Right lobe of liver (tissue), 6 donors: ENCODE data around the gene DUSP28. TPM values are rescaled to one million over a fixed set of nuclear protein-coding genes. Genes with fewer than 3 reads are reported as not detected.

Experiments used
- ATAC-seq, 4 donors: fragments of 200-7000 bp; cut with Tn5 transposase; one replicate each; pipeline ENCODE4 v1.9.1; 2020; ENCODE audit warnings: mild to moderate bottlenecking in 4 of 4, moderate library complexity in 4 of 4
- DNase-seq, 3 donors: peaks; one replicate each; pipeline ENCODE4 v3.0.0-alpha.2; 2020
- H3K27ac ChIP-seq, 3 donors: fragments of 200-600 bp; one replicate each; pipeline ENCODE4 v1.8.0; 2022
- H3K27me3 ChIP-seq, 2 donors: fragments of 200-600 bp; one replicate each; pipeline ENCODE4 v1.8.0; 2022
- H3K36me3 ChIP-seq, 4 donors: fragments of 200-600 bp; sonication (generic) in 1 of 4; one replicate each; pipeline versions ENCODE4 v1.5.1 to v1.8.0; 2017 to 2022; ENCODE audit warnings: control low read depth in 1 of 4
- H3K4me1 ChIP-seq, 4 donors: fragments of 200-600 bp; sonication (generic) in 1 of 4; one replicate each; pipeline versions ENCODE4 v1.5.1 to v1.8.0; 2017 to 2022; ENCODE audit warnings: control low read depth in 1 of 4
- H3K4me3 ChIP-seq, 3 donors: fragments of 200-600 bp; one replicate each; pipeline ENCODE4 v1.8.0; 2022
- H3K9me3 ChIP-seq, 4 donors: fragments of 200-600 bp; sonication (generic) in 1 of 4; one replicate each; pipeline versions ENCODE4 v1.5.1 to v1.8.0; 2017 to 2022; ENCODE audit warnings: control low read depth in 1 of 4
- CTCF ChIP-seq, 4 donors: fragments of 200-600 bp in 3 of 4; fragments of 450-650 bp in 1 of 4; IDR thresholded peaks; one replicate each; pipeline versions ENCODE4 v1.5.1 to v1.8.0; 2016 to 2022; ENCODE audit warnings: antibody characterized with exemption in 4 of 4, mild to moderate bottlenecking in 2 of 4
- POLR2A ChIP-seq: fragments of 450-650 bp; IDR thresholded peaks from one replicate; pipeline ENCODE4 v1.6.1; 2017; ENCODE audit warnings: antibody characterized with exemption, mild to moderate bottlenecking
- WGBS: methylation state at CpG from one replicate; pipeline ENCODE4 v1.1.6; 2018; ENCODE audit warnings: low coverage, low lambda C conversion rate; ENCODE audit not compliant: insufficient coverage; ENCODE audit errors: missing lambda C conversion rate; 5-methylcytosine and 5-hydroxymethylcytosine counted together
- intact Hi-C, 2 donors: fragments of 100-400 bp; cut with DNase I; formaldehyde crosslinking; loops; one replicate each; pipeline versions ENCODE4 v1.11.2 to v1.14.1; 2022
- total RNA-seq, 6 experiments: library from RNA; depleted of rRNA in 2 of 6; stranded (reverse); fragments of >200 nt in 2 of 6; fragmentation: NEBNext Ultra II Directional in 3 of 6; extraction: Animal tissue kit (Norgen Biotek cat#: 25700) in 3 of 6; gene quantifications; one replicate each; pipeline versions ENCODE4 v1.1.0 to v1.2.4, GENCODE V29; 2016 to 2023
- donor health status: DM: no; HTN: yes; CAD: no.
- donor health status: DM: no; HTN: no; CAD: no.
- donor health status: DM: no; HTN: no; CAD: no.
- donor health status: DM: no; HTN: yes; CAD: no.
- donor health status: DM: no; HTN: yes; CAD: no.

The DUSP28 gene
- total RNA-seq, 6 experiments from 2014 or later, result 1.3 to 3.5 (median 2.1) TPM

DNA sequence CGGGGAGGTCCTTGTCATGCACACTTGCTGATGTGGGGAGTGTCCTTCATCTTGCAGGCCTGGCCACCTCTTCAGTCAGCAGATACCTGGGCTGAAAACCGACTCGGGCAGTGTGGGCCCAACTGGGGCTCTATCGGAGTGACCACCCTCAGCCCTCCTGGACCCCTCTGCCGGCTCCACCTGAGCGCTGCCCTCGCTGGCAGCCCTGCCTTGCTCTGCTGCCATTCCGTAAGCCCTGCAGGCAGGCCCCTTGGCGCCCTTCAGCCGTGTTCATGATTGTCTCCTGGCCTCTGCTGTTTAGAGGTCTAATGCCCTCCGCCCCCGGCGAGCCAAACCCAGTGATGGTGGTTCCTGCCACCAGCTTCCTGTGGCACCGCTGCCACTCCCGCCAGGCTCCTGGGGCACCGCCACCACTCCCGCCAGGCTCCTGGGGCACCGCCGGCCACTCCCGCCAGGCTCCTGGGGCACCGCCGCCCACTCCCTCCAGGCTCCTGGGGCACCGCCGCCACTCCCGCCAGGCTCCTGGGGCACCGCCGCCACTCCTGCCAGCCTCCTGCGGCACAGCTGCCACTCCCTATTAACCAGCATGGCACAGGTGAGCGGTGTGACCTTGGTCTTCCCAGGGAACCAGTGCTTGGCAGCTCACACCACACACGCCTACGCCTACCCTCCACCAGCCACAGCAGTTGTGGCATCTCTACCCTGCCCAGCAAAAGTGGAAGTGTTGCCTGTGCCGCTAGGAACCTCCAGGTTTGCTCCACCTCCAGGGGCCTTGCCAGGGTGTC is 42.3 kb downstream of the DUSP28 start:
- no peak overlapping the region for H3K4me3 ChIP-seq
- DNase-seq (peak in 2 of 3 donors; percentile 44 to 45), ATAC-seq (no peak)
- WGBS, result 89% methylated on average over 5 of the region's 32 CpGs
- H3K36me3 ChIP-seq, result peaks cover 0 to 6% (median 0%) of the 10 kb centered on the region in 4 donors
- TF ChIP-seq POLR2A, result no peak
- no peak for TF ChIP-seq CTCF (IDR thresholded peaks at IDR 0.05)
- H3K27ac ChIP-seq, result no peak overlapping the region
- H3K9me3 ChIP-seq, result no peaks in the 10 kb centered on the region
- H3K27me3 ChIP-seq, result no peaks in the 10 kb centered on the region
- intact Hi-C loops, result no loop called here
- peaks cover 0 to 9% (median 3%) of the 10 kb centered on the region in 4 donors for H3K4me1 ChIP-seq

GRCh38 chr2:240603081-240603835 is 43.1 kb downstream of the DUSP28 start:
- peaks cover 0 to 6% (median 0%) of the 10 kb centered on the region in 4 donors for H3K36me3 ChIP-seq
- intact Hi-C loops, result no loop called here
- TF ChIP-seq CTCF (IDR thresholded peaks at IDR 0.05) (no peak), POLR2A (no peak)
- 85% methylated on average over 6 of the region's 22 CpGs for WGBS
- H3K4me3 ChIP-seq, result no peak overlapping the region
- no peak for ATAC-seq
- peaks cover 0 to 9% (median 3%) of the 10 kb centered on the region in 4 donors for H3K4me1 ChIP-seq
- H3K9me3 ChIP-seq, result no peaks in the 10 kb centered on the region
- H3K27ac ChIP-seq, result no peak overlapping the region
- peak in 2 of 3 donors; percentile 42 to 43 for DNase-seq
- no peaks in the 10 kb centered on the region for H3K27me3 ChIP-seq

DNA sequence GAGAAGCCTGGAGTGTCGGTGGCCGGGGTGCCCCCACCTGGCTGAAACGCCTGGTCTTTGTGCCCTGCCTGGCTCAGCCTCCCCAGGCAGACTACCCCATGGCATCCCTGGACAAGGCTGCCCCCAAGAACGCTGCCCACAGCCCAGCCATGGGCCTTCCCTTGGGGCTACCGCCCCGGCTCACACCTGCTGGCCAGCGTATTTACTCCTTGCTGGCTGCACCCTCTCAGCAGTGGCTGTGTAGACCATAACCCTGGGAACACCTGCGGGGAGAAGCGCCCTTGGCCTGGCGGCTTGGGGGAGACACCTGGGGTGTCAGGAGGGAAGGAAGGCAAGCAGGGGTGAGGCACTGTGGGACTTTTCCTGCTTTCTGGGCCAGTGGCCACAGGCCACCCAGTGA is 43.7 kb downstream of the DUSP28 start:
- DNase-seq, result peak in 2 of 3 donors; percentile 45 to 47
- Histone ChIP-seq H3K27ac (no peak overlapping the region), H3K4me3 (no peak overlapping the region), H3K4me1 (peaks cover 0 to 9% (median 3%) of the 10 kb centered on the region in 4 donors), H3K9me3 (no peaks in the 10 kb centered on the region), H3K27me3 (no peaks in the 10 kb centered on the region), H3K36me3 (peaks cover 0 to under 1% (median 0%) of the 10 kb centered on the region in 4 donors)
- TF ChIP-seq POLR2A (no peak), CTCF (IDR thresholded peaks at IDR 0.05) (no peak)
- intact Hi-C loops, result no loop called here
- ATAC-seq, result peak in 1 of 4 donors; percentile 4
- 94% methylated on average over 6 of the region's 10 CpGs for WGBS

- Histone ChIP-seq H3K4me3 (no peak overlapping the region), H3K36me3 (no peaks in the 10 kb centered on the region), H3K27me3 (no peaks in the 10 kb centered on the region), H3K27ac (peak overlapping the region in 1 of 3 donors; percentile 33), H3K4me1 (peaks cover 0 to 9% (median 3%) of the 10 kb centered on the region in 4 donors), H3K9me3 (no peaks in the 10 kb centered on the region)
- TF ChIP-seq CTCF (IDR thresholded peaks at IDR 0.05) (peak; percentile 76 to 90 (median 90)), POLR2A (no peak)
- DNase-seq (peak; percentile 94 to 95 (median 94)), ATAC-seq (peak; percentile 94 to 97 (median 96))
- WGBS, result 23% methylated on average over 6 of the region's 11 CpGs
- intact Hi-C loops, result no loop called here
These were observed 44.3 kb downstream of the DUSP28 start for GRCh38 chr2:240604291-240604938.
